LNCaP clone FGC (cell line): ENCODE data around the gene EFNA5.

Source experiments
- DNase-seq: peaks from one replicate; pipeline ENCODE4 v3.0.0-alpha.2; 2011; ENCODE audit warnings: low read depth
- H3K4me3 ChIP-seq: 2 replicates; pipeline ENCODE4 v1.5.1; 2011; ENCODE audit warnings: mild to moderate bottlenecking, low read depth, low read length, control low read depth
- TF ChIP-seq, protein P1 (sequence below): IDR thresholded peaks from 2 replicates; pipeline ENCODE4 v1.5.1; 2012; ENCODE audit warnings: mild to moderate bottlenecking; ENCODE audit not compliant: control insufficient read depth, insufficient read depth; ENCODE audit errors: extremely low read depth

EFNA5 gene

GRCh38 chr5:107589520-107590193 is 81.1 kb downstream of the EFNA5 start:
- DNase-seq: no peak
- TF ChIP-seq, protein P1, sequence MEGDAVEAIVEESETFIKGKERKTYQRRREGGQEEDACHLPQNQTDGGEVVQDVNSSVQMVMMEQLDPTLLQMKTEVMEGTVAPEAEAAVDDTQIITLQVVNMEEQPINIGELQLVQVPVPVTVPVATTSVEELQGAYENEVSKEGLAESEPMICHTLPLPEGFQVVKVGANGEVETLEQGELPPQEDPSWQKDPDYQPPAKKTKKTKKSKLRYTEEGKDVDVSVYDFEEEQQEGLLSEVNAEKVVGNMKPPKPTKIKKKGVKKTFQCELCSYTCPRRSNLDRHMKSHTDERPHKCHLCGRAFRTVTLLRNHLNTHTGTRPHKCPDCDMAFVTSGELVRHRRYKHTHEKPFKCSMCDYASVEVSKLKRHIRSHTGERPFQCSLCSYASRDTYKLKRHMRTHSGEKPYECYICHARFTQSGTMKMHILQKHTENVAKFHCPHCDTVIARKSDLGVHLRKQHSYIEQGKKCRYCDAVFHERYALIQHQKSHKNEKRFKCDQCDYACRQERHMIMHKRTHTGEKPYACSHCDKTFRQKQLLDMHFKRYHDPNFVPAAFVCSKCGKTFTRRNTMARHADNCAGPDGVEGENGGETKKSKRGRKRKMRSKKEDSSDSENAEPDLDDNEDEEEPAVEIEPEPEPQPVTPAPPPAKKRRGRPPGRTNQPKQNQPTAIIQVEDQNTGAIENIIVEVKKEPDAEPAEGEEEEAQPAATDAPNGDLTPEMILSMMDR: no peak
- H3K4me3 ChIP-seq: no peak overlapping the region

GRCh38 chr5:107582625-107583024 is 88.1 kb downstream of the EFNA5 start:
- no peak overlapping the region for H3K4me3 ChIP-seq
- no peak for DNase-seq
- TF ChIP-seq, protein P1: no peak

- DNase-seq: no peak
- TF ChIP-seq, protein P1: no peak
- no peak overlapping the region for H3K4me3 ChIP-seq
These were observed 89.6 kb downstream of the EFNA5 start for GRCh38 chr5:107580889-107581820.

- TF ChIP-seq, protein P1: no peak
- H3K4me3 ChIP-seq: no peak overlapping the region
- DNase-seq: no peak
These were observed 92.6 kb downstream of the EFNA5 start for GRCh38 chr5:107578051-107578635.

GRCh38 chr5:107577394-107577950 is 93.3 kb downstream of the EFNA5 start:
- TF ChIP-seq, protein P1: no peak
- no peak overlapping the region for H3K4me3 ChIP-seq
- DNase-seq: no peak

DNA sequence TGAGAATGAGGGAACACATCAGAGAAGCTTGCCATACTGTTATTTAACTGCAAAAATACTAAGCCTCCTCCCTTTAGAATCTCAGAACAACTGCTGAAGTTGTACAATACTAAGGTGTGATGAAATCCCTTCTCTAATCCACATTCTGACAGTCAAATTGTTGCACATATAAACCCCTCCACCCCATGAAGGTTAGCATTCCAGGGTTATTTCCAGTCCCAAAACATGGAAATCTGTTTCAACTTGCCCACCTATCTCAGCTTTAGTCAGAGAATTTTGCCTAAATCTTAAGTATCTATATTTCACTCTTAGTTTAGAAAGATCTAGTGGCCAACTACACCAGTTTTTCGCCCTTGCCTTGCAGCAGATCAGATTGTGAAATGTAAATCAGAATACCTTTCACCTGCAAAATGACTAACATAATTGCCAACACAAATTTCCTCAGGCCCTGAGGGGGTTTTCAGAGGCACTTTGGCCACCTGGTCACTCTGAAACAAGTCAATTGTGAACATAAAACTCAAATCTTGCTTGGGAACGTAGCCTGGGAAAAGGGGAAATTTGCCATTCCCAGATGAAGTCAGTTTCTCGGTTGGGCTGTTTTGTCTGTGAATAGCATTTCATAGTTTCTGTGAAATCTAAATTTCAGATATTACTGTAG is 93.9 kb downstream of the EFNA5 start:
- DNase-seq: no peak
- TF ChIP-seq, protein P1: no peak
- no peak overlapping the region for H3K4me3 ChIP-seq
